CD4-positive, alpha-beta T cell treated with Interleukin-15 for 4 hours (primary cell): ENCODE data around the gene OR10A7.
A peak's percentile ranks its signal among the peaks of the same experiment; 100 is the strongest.
"Not testable (repeated sequence)": the region's sequence is repeated elsewhere in the genome, so short reads cannot be mapped to it uniquely, and the experiment has no call there.

Experiments
- DNase-seq: peaks from one replicate; pipeline ENCODE4 v3.0.0-alpha.2; 2020; ENCODE audit warnings: low spot score

Gene OR10A7, protein sequence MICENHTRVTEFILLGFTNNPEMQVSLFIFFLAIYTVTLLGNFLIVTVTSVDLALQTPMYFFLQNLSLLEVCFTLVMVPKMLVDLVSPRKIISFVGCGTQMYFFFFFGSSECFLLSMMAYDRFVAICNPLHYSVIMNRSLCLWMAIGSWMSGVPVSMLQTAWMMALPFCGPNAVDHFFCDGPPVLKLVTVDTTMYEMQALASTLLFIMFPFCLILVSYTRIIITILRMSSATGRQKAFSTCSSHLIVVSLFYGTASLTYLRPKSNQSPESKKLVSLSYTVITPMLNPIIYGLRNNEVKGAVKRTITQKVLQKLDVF

DNA sequence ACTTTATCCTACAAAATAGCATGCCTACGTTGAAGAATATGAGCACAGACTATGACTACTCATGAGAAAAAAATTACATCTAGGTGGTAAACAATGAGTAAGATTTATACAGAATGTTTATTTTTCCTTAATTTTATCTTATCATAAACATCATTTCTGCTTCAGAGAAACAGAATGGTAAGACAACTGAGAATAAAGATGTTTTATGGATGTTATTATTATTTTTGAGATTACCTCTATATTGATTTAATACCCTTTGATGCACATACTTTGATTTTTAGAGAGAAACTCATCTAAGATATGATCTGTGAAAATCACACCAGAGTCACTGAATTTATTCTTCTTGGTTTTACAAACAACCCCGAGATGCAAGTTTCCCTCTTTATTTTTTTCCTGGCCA lies at the start of gene OR10A7:
TSS of gene OR10A7 (plus strand) at position 301 of the 400 bp plus-strand sequence. CDS start at position 301, 0 bp downstream.
- no peak for DNase-seq

DNA sequence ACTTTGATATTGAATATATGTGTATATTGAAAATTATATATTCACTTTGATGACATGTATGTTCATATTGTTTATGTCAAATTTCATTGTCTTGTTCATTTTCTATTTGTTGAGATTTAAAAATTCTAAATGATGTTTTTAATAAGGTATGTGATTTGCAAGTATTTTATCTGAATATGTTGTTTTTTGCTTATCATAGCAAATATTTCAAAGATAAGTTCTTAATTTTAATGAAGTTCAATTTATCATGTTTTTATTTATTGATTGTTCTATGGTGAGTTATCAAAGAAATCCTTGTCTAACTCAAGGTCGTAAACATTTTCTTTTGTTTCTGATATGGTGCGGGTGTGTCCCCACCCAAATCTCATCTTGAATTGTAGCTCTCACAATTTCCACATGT lies 49.4 kb upstream of the OR10A7 start:
- DNase-seq = no peak

DNA sequence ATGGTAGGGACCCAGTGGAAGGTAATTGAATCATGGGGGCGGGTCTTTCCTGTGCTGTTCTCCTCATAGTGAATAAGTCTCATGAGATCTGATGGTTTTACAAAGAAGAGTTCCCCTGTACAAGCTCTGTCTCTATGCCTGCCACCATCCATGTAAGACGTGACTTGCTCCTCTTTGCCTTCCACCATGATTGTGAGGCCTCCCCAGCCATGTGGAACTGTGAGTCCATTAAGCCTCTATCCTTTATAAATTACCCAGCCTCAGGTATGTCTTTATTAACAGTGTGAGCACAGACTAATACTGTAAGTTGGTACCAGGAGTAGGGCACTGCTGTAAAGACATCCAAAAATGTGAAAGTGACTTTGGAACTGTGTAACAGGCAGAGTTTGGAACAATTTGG lies 49.0 kb upstream of the OR10A7 start:
- not testable (repeated sequence) for DNase-seq

DNA sequence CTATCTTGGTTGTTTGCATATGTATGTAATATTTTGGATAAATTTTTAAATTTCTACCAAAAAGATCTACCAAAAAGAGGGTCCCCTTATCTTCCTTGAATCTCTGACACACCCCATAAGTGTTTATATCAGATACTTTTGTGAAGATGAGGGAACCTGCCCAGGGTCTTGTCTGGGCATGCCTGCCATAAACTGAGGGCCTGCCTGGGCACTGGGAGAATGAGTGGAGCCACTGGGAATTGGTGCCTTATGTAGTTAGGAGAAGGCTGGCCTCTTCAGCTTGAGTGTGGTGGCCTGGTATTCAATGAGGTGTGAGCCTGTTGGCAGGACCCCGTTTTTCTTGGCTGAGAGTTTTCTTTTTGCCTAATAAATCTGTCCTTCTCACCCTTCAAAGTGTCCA lies 48.1 kb upstream of the OR10A7 start:
- no peak for DNase-seq

DNA sequence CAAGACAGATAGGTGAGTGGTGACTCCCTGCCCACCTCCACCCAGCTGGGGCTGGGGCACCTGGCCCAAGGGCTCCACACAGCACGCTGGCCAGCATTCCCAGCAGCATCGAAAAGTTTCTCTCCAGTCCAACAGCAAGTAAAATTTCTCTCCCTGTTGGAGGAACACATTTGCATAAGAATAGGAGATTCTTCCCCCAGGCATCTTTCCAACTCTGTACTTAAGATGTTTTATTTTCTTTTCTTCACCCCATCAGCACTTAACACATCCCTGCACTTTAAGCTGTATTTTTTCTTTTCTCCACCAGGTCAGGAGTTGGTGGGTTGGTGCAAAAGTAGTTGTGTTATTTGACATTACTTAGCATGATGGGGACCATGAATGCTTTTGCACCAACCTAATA lies 47.4 kb upstream of the OR10A7 start:
- no peak for DNase-seq

DNA sequence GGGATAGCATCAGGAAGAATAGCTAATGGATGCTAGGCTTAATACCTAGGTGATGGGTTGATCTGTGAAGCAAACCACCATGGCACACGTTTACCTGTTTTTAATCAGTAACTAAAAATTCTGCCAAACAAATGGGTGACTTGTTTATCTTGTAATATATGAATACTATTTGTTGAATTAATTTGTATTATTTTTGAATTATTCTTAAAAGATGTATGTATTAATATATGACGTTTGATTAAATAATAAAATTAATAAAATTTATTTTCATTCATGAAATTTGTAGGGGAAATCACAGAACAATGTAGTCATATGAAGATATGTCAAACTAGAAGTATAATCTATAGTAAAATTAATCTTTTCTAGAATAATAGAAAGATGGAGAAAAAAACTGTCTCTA lies 32.3 kb upstream of the OR10A7 start:
- no peak for DNase-seq

DNA sequence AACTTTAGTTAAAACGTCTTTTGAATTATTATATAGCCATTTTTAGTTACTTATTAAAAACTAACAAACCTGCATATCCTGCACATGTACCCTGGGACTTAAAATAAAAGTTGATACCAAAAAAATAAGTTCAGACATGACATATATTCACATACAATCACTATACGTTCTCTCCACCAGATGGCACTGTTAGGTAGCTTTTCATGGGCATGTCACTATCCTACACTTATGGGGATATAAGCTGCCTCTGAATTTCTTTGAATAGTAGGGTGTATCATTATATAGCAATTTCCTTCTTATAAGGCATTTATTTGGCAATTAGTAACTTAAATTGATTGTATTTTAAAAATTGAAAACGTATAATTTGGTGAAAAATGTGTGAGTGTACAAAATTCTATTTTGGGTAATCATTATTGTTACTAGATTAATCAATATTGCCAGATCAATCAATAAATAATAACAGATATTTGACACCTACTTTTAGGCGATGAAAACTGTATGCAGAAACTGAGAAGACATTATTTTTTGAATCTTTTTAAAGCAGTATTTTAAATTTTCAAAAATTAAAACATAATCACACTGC lies 31.8 kb upstream of the OR10A7 start:
- peak; percentile 66 for DNase-seq

DNA sequence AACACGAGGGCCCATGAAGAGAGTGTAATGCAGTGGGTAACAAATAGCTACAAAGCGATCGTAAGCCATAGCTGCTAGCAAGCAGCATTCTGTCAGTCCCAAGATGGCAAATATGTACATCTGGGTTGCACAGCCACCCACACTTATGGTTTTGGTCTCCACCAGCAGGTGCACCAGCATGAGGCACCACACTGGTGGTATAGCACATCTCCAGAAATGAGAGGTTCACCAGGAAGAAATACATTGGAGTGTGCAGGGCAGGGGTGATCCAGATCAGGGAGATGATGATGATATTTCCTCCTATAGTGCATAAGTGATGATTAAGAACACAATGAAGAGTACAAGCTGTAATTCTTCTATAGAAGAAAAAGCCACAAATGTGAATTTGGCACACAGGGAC lies 26.4 kb upstream of the OR10A7 start:
- no peak for DNase-seq

DNA sequence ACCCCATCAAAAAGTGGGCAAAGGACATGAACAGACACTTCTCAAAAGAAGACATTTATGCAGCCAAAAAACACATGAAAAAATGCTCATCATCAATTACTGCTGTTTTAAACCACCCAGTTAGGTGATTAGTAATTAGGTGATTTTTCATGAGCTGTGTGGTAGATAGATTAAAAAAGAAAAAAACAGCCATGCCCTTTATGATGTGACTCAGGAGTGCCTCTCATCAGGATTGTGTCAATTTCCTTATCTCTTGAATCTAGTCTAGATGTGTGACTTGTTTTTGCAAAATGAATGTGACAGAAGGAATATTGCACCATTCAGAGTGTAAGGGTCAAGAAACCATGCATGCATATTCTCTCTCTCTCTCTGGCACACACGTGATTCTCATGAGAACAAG lies 5.7 kb downstream of the OR10A7 start:
- DNase-seq = no peak

DNA sequence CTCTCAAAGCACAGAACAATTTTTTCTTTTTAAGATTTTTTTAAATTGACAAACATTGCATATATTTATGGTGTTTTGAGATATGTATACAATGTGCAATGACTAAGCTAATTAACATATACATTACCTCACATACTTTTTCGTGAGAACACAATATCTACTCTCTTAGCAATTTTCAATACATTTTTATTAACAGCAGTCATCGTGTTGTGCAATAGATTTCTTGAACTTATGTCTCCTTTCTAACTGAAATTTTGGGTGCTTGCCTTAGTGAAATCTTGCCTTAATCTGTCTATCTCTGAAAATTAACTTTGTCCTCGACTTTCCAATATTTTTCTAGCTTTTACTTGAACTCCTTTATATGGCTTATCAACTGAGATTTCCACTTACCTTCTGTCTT lies 6.8 kb downstream of the OR10A7 start:
- DNase-seq = no peak

DNA sequence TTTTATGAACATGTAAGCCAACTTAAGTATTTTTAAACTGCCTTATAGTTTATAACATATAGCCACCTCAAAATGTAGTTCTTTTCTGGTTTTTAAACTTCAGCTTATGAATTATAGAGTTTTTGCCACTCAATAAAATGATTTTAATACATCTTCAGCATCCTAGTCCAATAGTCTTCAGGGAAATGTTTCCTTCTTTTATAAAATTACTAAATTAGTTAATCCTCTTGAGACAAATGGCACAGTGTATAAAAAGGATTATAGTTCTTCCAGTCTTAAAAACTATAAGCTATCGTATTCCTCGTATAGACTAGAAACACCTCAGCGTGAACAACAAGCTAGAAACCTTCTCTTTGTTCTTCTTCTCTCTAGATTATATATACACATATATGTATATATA lies 23.5 kb downstream of the OR10A7 start, which contains the start of gene OR6C74:
TSS of gene OR6C74 (plus strand) at position 301 of the 400 bp plus-strand sequence. CDS start 2,679 bp downstream, outside the sequence.
- DNase-seq = no peak

DNA sequence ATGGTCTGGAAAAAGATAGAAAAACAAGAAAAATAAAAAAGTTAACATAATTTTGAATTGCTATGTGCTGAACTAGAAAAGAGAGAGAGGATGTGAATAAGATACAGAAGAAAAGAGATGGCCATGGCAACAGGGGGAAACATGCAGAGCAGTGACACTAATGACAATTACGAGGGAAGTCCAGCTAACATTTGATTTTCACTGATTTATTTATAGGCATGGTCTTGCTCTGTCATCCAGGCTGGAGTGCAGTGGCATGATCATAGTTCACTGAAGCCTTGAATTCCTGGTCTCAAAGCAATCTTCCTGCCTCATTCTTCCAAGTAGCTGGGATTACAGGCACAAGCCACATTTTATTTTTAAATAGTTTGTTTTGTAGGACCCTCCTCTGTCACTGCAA lies 25.3 kb downstream of the OR10A7 start:
- no peak for DNase-seq

DNA sequence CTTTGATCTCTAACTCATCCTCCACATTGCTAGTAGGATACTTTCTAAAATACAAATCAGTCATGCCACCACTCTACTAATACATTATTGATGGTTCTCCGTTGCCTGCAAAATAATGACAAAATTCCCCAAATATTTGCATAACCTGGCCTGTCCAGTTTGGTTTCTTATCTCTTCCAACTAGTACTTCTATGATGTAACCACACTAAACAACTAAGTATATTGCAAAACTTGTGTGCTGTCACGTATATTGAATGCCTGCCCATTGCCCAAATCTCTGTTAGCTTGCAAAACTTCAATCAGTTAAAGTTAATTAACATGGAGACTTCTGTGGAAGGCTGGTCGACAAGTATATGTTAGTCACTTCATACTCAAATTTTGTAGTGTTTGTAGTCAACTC lies 30.1 kb downstream of the OR10A7 start:
- no peak for DNase-seq

DNA sequence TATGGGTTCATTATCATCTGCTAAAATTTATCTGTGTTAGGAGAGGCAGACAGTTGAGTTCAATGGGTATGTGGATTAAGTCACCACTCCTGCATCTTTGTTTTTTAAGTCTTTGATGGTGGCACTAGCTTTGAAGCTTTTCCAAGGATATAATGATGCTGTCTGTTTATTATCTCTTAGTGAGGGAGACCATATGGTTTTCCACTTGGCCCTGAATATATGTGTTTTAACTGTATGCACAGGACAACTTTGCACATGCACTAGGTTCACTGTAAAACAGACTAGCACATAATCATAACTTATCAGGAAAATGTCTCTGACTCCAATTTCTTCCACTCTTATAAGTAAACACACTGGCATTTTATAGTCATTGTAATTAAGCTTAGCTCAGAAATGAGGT lies 32.5 kb downstream of the OR10A7 start:
- no peak for DNase-seq

DNA sequence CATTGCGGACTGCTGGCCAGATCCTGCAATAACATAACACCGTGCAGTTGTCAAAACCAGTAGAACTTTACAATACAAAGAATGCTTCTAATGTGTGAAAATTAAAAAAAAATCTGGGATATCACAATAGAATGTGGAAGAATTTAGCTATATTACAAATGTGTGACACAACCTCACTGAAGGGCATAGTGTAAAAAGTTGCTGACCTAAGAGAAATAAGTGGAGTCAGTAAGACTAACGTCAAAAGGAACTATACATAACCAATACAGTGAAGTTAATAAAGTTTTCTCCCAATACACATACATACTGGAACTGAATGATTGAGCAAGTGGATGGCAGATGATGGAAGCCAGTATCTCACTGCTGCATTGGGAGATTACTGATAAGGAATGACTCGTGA lies 36.0 kb downstream of the OR10A7 start:
- no peak for DNase-seq

DNA sequence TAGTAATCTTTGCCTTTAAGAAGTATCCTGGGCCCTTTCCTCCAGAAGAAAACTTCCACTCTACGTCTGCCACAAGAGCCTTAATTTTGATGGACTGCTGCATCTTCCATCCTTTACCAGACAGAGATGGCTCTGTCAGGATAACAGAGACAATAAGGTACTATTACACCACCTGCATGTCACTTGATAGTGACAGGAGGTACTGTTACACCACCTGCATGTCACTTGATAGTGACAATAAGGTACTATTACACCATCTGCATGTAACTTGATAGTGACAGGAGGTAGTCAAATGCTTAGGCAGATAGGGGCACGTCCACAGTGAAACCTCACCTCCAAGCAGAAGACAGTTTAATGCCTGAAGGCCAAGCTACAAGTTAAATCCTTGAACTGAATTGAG lies 37.5 kb downstream of the OR10A7 start:
- DNase-seq = no peak
